ENCODE data around the gene CAMK2N1.

Gene CAMK2N1

GRCh38 chr1:20470194-20470593 is 15.8 kb downstream of the CAMK2N1 start:
- DNase-seq (ENCODE audit: low read depth in 1 of 2, low spot score in 1 of 2): no peak
- TF ChIP-seq JUND (IDR thresholded peaks at IDR 0.05; ENCODE audit: low read depth): no peak
- in situ Hi-C loops (cut with HindIII; ENCODE audit: low pct_unique_long_range_greater_than_20kb, low sequenced_read_pairs): no loop called here

GRCh38 chr1:20469406-20470076 is 16.5 kb downstream of the CAMK2N1 start:
- DNase-seq (ENCODE audit: low read depth in 1 of 2, low spot score in 1 of 2): peak in 1 of 2 experiments; percentile 39
- no peak for TF ChIP-seq JUND (IDR thresholded peaks at IDR 0.05; ENCODE audit: low read depth)
- in situ Hi-C loops (cut with HindIII; ENCODE audit: low pct_unique_long_range_greater_than_20kb, low sequenced_read_pairs): no loop called here

- no peak for DNase-seq (ENCODE audit: low read depth in 1 of 2, low spot score in 1 of 2)
- in situ Hi-C loops (cut with HindIII; ENCODE audit: low pct_unique_long_range_greater_than_20kb, low sequenced_read_pairs): no loop called here
- no peak for TF ChIP-seq JUND (IDR thresholded peaks at IDR 0.05; ENCODE audit: low read depth)
Measured at GRCh38 chr1:20466273-20466672, 19.7 kb downstream of the CAMK2N1 start.

GRCh38 chr1:20465187-20465586 is 20.8 kb downstream of the CAMK2N1 start:
- no peak for DNase-seq (ENCODE audit: low read depth in 1 of 2, low spot score in 1 of 2)
- in situ Hi-C loops (cut with HindIII; ENCODE audit: low pct_unique_long_range_greater_than_20kb, low sequenced_read_pairs): no loop called here
- no peak for TF ChIP-seq JUND (IDR thresholded peaks at IDR 0.05; ENCODE audit: low read depth)

- DNase-seq (ENCODE audit: low read depth in 1 of 2, low spot score in 1 of 2): no peak
- in situ Hi-C loops (cut with HindIII; ENCODE audit: low pct_unique_long_range_greater_than_20kb, low sequenced_read_pairs): no loop called here
- no peak for TF ChIP-seq JUND (IDR thresholded peaks at IDR 0.05; ENCODE audit: low read depth)
Measured at GRCh38 chr1:20463502-20463901, 22.5 kb downstream of the CAMK2N1 start.

GRCh38 chr1:20462397-20462796 is 23.6 kb downstream of the CAMK2N1 start:
- no peak for TF ChIP-seq JUND (IDR thresholded peaks at IDR 0.05; ENCODE audit: low read depth)
- no peak for DNase-seq (ENCODE audit: low read depth in 1 of 2, low spot score in 1 of 2)
- in situ Hi-C loops (cut with HindIII; ENCODE audit: low pct_unique_long_range_greater_than_20kb, low sequenced_read_pairs): no loop called here

- no peak for DNase-seq (ENCODE audit: low read depth in 1 of 2, low spot score in 1 of 2)
- in situ Hi-C loops (cut with HindIII; ENCODE audit: low pct_unique_long_range_greater_than_20kb, low sequenced_read_pairs): no loop called here
- no peak for TF ChIP-seq JUND (IDR thresholded peaks at IDR 0.05; ENCODE audit: low read depth)
Measured at GRCh38 chr1:20458717-20459116, 27.3 kb downstream of the CAMK2N1 start.

- in situ Hi-C loops (cut with HindIII; ENCODE audit: low pct_unique_long_range_greater_than_20kb, low sequenced_read_pairs): no loop called here
- no peak for TF ChIP-seq JUND (IDR thresholded peaks at IDR 0.05; ENCODE audit: low read depth)
- no peak for DNase-seq (ENCODE audit: low read depth in 1 of 2, low spot score in 1 of 2)
Measured at GRCh38 chr1:20454004-20454403, 32.0 kb downstream of the CAMK2N1 start.

GRCh38 chr1:20449735-20450311 is 36.2 kb downstream of the CAMK2N1 start:
- in situ Hi-C loops (cut with HindIII; ENCODE audit: low pct_unique_long_range_greater_than_20kb, low sequenced_read_pairs): no loop called here
- no peak for DNase-seq (ENCODE audit: low read depth in 1 of 2, low spot score in 1 of 2)
- TF ChIP-seq JUND (IDR thresholded peaks at IDR 0.05; ENCODE audit: low read depth): no peak

GRCh38 chr1:20448671-20449071 is 37.3 kb downstream of the CAMK2N1 start:
- no peak for DNase-seq (ENCODE audit: low read depth in 1 of 2, low spot score in 1 of 2)
- no peak for TF ChIP-seq JUND (IDR thresholded peaks at IDR 0.05; ENCODE audit: low read depth)
- in situ Hi-C loops (cut with HindIII; ENCODE audit: low pct_unique_long_range_greater_than_20kb, low sequenced_read_pairs): no loop called here

GRCh38 chr1:20447794-20448193 is 38.2 kb downstream of the CAMK2N1 start:
- in situ Hi-C loops (cut with HindIII; ENCODE audit: low pct_unique_long_range_greater_than_20kb, low sequenced_read_pairs): no loop called here
- TF ChIP-seq JUND (IDR thresholded peaks at IDR 0.05; ENCODE audit: low read depth): no peak
- no peak for DNase-seq (ENCODE audit: low read depth in 1 of 2, low spot score in 1 of 2)

GRCh38 chr1:20446796-20447195 is 39.2 kb downstream of the CAMK2N1 start:
- in situ Hi-C loops (cut with HindIII; ENCODE audit: low pct_unique_long_range_greater_than_20kb, low sequenced_read_pairs): no loop called here
- no peak for DNase-seq (ENCODE audit: low read depth in 1 of 2, low spot score in 1 of 2)
- no peak for TF ChIP-seq JUND (IDR thresholded peaks at IDR 0.05; ENCODE audit: low read depth)

GRCh38 chr1:20445956-20446355 is 40.1 kb downstream of the CAMK2N1 start:
- DNase-seq (ENCODE audit: low read depth in 1 of 2, low spot score in 1 of 2): no peak
- in situ Hi-C loops (cut with HindIII; ENCODE audit: low pct_unique_long_range_greater_than_20kb, low sequenced_read_pairs): no loop called here
- no peak for TF ChIP-seq JUND (IDR thresholded peaks at IDR 0.05; ENCODE audit: low read depth)
